ENCODE measurements around the gene TERC.

The TERC gene

DNA sequence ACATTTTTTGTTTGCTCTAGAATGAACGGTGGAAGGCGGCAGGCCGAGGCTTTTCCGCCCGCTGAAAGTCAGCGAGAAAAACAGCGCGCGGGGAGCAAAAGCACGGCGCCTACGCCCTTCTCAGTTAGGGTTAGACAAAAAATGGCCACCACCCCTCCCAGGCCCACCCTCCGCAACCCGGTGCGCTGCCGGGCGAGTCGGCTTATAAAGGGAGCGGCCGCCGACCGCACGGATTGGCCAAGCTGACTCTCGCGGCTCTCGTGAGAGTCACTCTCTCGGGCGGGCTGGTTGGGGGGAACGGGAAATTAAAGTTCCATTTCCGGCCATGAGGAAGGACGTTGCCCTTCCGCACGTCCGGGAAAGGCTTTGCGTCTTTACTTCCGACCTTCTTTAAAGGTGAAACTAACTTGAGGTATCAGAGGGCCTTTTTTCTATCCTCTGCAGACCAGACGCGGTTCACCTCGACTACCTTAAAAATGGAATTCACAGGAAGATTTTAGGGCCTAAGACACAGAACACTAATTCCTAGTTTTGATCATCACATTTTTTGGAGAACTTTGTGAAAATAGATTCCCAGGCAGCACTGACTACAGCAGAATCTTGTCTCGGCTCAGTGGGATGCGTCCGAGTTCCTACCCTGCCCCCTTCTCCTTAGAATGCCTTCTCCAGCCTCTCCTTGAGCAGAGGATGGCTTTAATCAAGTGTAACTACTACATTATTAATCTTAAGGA is at the start of gene TERC:
TERC (minus strand) TSS at position 179 of the 731 bp plus-strand sequence.
- peak; percentile 97 for DNase-seq

DNA sequence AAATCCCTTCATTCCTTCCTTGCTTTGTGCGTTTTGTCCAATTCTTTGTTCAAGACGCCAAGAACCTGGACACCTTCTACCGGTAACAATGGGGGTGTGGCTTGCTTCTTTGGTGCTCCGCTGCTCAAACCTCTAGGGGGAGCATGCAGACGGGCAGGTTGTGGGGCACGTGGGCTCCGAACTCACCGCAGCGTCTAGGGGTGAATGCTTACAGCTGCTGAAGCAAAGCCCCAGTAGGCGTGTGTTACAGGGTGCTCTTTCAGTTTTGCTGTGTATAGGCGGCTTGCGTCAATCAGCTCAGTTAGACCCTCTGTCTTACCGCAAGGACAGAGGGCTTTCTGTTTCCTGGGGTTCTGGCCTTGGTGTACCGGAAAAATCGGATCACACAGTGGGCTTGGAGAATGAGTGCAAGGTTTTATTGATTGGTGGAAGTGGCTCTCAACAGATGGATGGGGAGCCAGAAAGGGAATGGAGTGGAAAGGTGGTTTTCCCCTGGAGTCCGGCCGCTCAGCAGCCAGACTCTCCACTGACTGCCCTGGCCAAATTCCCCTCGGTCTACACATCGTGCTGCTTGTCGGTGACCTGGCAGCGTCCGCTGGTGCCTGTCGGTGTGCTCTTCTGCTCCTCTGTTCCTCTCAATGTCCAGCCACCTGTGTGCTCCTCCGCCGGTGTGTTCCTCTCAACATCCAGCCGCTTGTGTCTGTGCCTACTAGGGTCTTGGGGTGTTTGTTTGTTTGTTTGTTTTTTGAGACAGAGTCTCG is 49.1 kb upstream of the TERC start:
- peak; percentile 83 for DNase-seq

DNA sequence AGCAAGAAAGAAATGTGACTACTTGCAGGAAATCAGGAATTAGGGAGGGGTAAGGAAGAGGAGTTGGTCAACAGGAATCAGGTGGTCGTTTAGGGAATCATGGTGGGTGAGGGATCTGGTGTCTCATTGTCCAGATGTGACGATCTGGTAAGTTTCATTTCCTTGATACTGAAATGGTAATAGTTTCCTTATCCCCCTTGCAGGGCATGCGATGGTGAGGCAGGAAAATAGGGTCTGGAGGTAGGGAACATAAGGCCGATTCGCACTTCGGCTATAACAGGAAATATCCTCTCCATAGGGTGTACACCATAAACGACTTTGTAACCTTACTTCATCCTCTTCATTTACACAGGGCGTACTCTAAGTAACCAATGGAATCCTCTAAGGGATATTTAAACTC is 48.4 kb upstream of the TERC start:
- peak; percentile 6 for DNase-seq

DNA sequence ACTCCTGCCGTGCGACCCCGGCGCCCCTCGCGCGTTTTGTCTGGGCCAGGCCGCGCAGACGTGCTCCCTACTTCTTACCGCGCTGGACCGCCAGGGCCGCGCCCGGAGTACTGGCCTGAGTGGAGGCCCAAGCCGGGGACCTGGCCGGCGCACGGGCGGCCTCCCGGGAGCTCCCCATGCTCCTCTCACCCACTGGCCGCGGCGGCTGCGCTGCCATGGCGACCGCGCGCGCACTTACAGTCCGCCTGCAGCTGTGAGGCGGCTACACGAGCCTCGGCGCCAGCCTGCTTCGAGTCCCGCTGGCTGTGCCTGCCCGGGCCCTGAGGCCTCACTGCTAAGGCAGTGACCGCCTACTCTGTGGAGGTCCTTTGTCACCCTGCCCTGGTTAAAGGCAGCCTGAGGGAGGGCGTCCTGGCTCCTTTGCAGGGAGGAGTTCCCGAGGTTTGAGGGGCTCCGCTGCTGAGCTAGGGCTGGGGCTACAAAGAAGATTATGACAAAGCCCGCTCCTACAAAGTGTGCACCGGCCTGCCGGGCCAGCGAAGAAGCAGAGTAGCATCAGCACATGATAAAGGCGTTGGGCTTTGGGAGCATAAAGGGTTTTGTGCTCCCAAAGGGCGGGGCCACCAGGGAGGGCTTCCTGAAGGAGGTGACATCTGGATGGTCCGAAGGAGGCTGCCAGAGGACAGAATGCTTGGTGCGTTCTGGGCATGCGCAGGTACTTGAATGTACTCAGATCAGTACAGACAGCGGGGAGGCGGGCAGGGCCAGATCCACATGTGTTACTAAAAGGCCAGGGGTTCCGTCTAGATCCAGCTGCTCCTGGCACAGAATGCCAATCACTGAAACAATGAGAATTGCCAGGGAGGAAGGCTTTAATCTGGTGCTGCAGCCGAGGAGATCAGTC is 47.7 kb upstream of the TERC start, which contains the start of the genes LRRC34 and LRRIQ4:
LRRC34 (minus strand) TSS at position 573 of the 904 bp plus-strand sequence; CDS start at position 217, 356 bp downstream.
LRRIQ4 (plus strand) TSS at position 539 of the 904 bp plus-strand sequence. CDS start 9,052 bp downstream, outside the sequence.
- peak; percentile 70 for DNase-seq

DNA sequence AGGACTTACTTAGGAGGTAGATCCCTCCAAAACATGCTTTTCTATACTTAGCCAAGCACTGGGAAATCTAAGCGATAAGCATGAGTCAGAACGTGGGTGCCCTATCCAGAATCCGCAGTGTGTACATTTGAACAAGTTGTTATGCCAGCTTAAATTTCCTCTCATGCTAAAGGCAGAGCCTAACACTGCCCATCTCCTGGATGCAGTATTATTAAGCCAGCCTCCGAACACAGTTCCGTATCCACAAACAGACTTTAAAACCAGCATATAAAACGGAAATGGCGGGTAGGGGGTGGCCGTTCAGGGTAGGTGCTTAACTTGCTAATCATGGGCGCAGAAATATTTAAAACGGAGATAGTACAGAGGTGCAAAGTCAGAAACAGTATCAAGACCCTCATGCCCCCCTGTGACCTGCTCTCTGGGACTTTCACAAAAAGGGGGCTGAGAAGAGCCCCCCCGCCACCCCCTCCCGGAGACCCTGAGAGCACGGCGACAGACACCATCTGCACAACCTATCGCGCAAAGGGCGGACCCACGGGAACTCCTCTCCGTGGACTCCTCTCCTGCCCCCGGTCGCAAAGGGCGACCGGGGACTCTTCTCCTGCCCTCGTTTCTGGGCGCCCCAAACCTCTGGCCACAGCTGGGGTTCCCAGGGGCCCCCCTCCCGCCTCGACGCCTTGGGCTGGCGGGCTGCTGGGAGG is 46.9 kb upstream of the TERC start:
- DNase-seq: peak; percentile 15

DNA sequence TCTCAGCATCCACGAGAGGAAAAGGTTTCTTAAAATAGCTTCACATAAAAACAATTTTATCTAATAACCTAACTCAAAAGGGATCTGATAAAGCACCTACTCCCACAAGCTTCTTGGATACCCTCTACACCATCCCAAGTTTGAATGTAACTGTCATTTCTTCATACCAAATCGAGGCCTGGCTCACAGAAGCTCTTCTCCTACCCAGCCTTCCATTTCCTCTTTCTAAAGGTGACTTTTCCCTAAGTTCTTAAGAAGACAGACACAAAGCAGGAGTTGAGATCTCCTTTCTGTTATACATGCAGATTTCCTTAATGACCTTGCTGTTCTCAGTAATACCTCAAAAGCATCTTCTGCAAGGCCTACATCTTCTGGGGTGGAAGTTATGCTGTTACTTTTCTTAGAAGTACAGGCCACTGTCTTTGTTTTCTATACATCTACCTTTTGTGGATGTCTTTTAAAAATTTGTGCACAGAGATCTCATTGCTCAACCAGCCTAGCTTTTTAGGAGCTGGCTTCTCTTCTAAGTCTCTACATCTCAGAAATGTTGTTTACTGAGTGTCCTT is 44.5 kb upstream of the TERC start:
- DNase-seq: no peak

DNA sequence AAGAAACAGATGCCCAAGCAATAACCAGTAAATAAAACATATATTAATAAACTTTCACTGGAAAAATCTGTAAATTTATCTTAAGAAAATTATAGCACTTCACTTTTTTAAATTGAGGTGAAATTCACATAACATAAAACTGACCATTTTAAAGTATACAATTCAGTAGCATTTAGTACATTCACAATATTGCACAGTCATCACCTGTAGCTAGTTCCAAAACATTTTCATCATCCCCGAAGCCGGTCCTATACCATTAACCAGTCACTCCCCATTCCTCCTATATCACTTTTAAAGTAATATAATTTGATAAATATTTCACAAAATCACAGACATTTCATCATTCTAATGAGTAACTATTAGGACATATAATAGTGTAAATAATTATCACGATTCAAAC is 39.8 kb upstream of the TERC start:
- DNase-seq: no peak

DNA sequence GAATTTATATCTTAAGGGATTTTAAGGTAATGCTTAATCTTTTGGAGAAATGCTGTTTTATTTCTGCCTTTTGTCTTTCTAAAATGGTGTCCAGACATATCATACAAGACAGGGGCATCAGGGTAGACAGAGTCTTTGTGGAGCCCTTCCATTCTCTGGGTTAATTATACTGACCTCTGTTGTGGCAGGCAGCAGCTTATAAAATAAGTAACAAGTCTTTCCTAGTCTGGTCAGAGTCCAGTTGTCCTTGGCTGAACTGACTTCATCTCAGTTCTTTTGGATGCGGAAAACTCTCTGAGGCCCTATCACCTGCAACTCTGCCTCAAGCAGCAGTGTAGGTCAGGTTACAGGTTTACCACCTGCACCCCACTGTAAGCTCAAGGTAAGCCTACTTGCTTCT is 27.5 kb upstream of the TERC start:
- DNase-seq: no peak

DNA sequence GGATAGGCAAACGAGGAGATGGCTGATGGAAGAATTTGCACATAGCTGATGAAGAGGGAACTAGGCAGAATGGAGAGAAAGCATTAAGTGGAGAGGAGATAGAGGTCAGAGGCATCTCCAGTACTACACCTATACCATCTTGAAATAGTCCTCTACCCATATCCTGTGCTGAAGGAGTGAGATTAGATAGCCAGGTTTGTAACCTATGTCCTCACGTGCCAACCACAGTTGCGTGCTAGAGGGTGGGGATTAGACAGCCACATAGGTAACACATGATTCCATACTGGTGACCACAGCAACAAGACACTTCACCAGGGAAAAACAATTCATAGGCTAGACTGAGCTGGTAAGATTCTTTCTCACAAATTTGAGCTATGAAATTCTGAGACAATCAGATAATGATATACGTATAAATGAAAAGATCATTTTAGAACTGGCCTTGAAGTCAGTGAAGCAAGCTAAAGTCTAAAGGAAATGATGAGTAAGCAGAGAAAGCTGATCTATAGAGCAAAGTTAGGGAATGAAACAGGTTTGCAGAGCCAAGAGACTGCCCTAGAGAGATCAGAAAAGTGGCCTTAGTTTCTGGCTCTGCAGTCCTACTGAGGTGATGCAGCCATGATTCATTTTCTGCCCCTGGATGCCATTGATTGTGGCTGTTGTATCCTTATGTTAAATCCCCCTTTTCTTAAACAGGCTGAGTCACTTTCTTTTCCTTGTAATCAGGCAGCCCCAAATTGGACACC is 26.0 kb upstream of the TERC start:
- no peak for DNase-seq

DNA sequence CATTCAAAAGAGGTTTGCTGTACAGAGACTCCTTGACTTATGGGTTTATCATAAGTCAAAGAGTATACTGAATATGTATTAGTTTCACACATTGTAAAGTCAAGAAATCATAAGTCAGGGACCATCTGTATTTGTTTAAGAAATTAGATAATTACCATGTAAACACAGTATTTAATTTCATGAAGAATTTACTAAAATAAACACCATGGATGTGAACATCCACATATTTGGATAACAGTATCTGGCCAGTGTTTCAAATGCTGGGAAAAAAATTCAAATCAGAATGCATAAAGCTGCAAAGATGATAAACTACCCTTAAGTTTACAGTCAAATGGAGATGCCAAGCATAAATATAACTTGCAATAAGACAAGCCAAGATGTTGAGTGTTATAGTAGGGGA is 25.4 kb upstream of the TERC start:
- DNase-seq: no peak

DNA sequence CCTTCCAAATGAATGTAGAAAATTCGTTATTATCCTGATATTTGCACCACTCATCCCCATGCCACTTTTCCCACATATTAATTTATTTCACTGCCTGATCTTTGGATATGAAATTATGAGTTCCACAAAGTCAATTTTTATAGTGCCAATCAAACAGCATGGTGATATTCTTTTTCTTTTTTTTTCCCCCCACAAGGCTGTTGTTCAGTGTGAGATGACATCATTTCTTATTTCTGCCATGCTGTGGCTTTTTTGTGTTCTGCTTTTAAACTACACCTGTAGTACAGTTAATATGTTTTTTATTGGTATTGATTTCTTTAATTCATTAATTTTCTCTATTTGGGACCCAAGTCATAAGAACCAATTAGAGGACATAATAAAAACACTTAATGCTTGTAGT is 22.9 kb upstream of the TERC start:
- no peak for DNase-seq

DNA sequence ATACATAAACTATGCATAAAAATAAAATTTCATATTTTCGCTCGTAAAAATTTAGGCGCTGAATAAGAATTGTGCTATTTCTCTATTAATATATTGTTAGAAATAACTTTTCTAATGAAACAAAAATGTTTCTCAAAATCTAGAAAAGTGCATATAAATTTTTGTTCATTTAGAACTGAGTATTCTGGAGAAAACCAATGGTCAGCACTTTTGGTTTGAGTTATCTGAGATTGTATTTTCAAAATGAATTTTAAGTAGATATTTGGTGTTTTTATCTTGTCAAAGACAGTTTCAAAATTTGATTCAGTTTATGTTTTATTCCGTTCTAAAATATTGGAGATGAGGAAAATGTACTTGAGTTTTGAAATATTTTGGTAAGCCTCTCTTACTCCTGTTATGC is 22.3 kb upstream of the TERC start:
- no peak for DNase-seq

DNA sequence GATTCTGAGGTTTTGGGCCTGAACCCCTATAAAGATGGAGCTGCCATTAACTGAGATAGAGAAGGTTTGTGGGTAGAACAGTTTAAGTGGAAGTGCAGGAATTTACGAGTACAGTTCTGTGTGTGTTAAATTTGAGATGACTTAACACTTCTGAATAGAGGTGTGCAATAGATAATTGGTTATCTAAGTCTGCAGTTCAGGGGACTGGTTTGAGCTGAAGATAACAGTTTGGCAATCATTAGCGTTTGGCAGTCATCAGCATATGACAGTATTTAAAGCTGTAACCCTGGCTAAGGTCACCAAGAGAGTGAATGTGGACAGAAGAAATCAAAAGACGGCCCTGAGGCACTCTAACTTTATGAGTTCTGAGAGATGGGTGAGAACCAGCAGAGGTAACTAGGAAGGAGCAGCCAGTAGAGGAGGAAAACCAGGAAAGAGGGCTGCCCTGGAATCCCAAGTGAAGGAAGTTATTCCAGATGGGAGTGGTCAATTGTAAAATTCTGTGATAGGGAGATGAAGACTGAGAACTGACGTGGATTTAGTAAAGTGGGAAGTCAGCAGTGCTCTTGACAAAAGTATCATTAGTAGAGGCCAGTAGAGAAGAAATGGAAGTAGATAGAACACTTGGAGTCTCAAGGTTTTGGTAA is 16.5 kb upstream of the TERC start:
- no peak for DNase-seq

DNA sequence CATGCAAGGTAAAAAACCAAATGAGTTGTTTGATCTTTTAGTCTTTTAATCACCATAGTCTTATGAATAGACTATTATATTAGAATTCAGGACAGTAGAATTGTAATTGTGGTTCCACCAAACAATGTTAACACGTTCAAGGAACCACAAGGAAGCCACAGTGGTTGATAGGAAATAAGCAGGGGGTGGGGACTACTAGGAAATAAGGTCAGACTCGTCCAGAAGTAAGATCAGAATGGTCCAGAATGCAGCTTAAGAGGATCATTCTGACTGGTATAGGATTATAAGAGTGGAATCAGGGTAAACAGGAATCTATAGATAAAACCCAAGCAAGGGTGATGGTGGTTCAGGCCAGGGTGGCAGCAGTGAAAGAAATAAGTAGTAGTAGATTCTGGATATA is 15.9 kb upstream of the TERC start:
- DNase-seq: peak; percentile 15

DNA sequence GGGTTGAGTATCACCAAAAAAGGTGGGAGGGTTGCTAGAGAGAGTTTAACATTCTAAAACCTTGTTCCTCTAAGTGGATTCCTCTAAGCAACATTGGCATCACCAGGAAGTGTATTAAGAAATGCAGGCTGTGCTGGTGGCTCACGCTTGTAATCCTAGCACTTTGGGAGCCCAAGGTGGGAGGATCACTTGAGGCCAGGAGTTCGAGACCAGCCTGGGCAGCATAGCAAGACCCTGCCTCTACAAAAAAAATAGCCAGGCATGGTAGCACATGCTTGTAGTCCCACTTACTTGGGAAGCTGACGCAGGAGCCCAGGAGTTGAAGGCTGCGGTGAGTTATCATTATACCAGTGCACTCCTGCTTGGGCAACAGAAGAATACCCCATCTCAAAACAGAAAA is 13.0 kb upstream of the TERC start:
- DNase-seq: no peak

DNA sequence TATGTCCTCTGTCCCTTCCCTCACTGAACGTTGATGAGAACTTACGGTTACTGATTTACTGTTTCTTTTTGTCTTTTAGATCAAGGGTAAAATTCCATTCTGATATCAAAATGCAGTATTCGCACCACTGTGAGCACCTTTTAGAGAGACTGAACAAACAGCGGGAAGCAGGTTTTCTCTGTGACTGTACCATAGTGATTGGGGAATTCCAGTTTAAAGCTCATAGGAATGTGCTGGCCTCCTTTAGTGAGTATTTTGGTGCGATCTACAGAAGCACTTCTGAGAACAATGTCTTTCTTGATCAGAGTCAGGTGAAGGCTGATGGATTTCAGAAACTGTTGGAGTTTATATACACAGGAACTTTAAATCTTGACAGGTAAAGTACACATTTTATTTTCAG is 9.3 kb upstream of the TERC start:
- peak; percentile 12 for DNase-seq

DNA sequence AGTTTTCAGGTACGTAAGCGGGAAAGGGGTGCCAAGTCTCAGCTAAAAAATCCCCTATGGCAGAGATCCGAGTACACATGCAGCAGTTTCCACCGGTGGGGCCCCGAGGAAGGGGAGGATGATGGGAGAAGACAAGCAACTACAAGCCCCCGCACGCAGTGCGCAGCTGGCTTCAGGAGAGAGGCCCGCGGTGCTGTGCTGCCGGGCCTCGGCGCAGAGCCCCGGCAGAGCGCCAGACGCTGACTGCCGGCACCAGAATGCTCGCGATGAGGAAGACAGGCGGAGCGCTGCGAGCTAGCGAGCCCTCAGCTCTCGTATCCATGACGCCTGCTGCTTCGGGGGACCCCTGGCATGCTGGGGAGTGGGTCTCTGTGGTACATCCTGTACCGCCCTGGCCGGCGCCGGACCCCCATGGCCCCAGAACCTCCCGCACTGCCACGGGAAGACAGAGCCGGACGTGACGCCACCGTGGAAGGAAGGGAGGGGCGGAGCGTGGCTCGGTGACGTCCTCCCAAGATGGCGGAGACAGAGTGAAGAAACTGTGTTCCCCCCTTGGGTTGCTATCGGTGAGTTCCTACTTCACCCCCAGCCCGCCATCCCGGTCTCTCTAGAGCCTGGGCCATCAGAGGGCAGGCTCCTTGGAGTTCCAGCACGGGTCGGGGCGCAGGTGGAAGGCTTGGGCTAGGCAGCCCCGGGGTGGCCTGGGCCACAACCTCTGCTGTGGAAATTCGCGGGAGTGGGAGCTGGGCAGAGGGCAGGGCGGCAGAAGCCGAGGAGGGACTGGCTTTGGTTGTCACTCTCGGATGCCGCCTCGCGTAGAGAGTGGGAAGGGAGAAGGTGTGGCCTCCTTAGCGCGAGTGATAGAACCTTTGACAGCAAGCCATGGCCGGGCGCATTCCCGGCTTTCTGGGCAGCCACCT is 8.3 kb upstream of the TERC start, which contains the start of gene MYNN:
MYNN (plus strand) TSS at position 500 of the 920 bp plus-strand sequence. CDS start 900 bp downstream, outside the sequence.
- peak; percentile 92 for DNase-seq

DNA sequence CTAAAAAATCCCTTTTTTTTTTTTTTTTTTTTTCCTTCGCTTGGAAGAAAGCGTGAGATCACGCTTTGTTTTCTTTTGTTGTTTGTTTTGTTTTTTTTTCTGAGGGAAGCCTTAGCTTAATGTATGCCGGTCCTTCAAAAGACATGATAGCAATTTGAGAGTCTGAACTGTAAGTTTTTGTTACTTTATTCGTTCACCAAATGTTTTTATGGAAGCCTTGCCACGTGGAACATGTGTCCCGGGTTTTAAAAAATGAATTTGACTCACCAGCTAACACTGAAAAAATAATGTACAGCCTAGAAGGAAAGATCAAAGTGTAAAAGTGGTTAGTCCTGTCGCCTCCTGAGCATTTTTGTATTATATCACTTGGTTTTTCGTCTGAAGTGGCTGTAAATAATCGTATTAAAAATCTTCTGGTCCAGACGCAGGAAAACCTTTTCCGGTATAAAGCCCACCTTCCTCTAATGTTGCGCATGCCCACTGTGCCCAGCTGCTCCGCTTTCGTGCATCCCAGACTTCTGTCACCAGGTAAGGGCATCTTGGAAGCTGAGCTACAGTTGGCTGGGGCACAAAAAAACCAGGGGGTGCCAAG is 7.5 kb upstream of the TERC start:
- peak; percentile 76 for DNase-seq

Data from CD4-positive, alpha-beta T cell treated with Interleukin-10 for 1 hour (primary cell).